Activated CD8-positive, alpha-beta memory T cell treated with anti-CD3 and anti-CD28 coated beads for 48 hours (primary cell): ENCODE data around the gene MLLT1.
A peak's percentile ranks its signal among the peaks of the same experiment; 100 is the strongest.

Source experiments
- DNase-seq, 3 experiments: peaks; one replicate each; pipeline ENCODE4 v3.0.0-alpha.2; 2020; ENCODE audit warnings: low read depth in 2 of 3, low spot score in 2 of 3

MLLT1 gene

GRCh38 chr19:6212403-6213265, 67.1 kb downstream of the MLLT1 start:
- DNase-seq, result no peak

- no peak for DNase-seq
Measured at GRCh38 chr19:6211632-6212402, 68.0 kb downstream of the MLLT1 start.

GRCh38 chr19:6210721-6211600, 68.8 kb downstream of the MLLT1 start:
- no peak for DNase-seq

GRCh38 chr19:6210091-6210490, 69.7 kb downstream of the MLLT1 start:
- DNase-seq, result no peak

- no peak for DNase-seq
Measured at GRCh38 chr19:6209680-6210079, 70.1 kb downstream of the MLLT1 start.

- no peak for DNase-seq
Measured at GRCh38 chr19:6209233-6209632, 70.5 kb downstream of the MLLT1 start.

- DNase-seq, result no peak
Measured at GRCh38 chr19:6204866-6205723, 74.7 kb downstream of the MLLT1 start.

- DNase-seq, result no peak
Measured at GRCh38 chr19:6204212-6204611, 75.6 kb downstream of the MLLT1 start.

GRCh38 chr19:6199240-6199994, 80.4 kb downstream of the MLLT1 start:
- peak; percentile 93 to 99 (median 96) for DNase-seq

- DNase-seq, result no peak
Measured at GRCh38 chr19:6198896-6199239, 80.9 kb downstream of the MLLT1 start.

- no peak for DNase-seq
Measured at GRCh38 chr19:6196361-6196760, 83.4 kb downstream of the MLLT1 start.

- no peak for DNase-seq
Measured at GRCh38 chr19:6188811-6189210, 91.0 kb downstream of the MLLT1 start.

GRCh38 chr19:6187374-6187773, 92.4 kb downstream of the MLLT1 start:
- no peak for DNase-seq

GRCh38 chr19:6185835-6186834, 93.6 kb downstream of the MLLT1 start:
- no peak for DNase-seq

- DNase-seq, result no peak
Measured at GRCh38 chr19:6185093-6185834, 94.5 kb downstream of the MLLT1 start.

GRCh38 chr19:6181119-6181518, 98.7 kb downstream of the MLLT1 start:
- DNase-seq, result no peak

GRCh38 chr19:6173190-6173589, 106.6 kb downstream of the MLLT1 start:
- no peak for DNase-seq
